ENCODE data around the gene ATP8B3. TPM values are rescaled to one million over a fixed set of nuclear protein-coding genes. Genes with fewer than 3 reads are reported as not detected.

ATP8B3 gene
- total and polyA plus RNA-seq, 9 of the 15 experiments (the other 6 are each of a cell fraction or from before 2014, with no cell fraction given), result 1.2 to 12.3 (median 3.8) TPM

DNA sequence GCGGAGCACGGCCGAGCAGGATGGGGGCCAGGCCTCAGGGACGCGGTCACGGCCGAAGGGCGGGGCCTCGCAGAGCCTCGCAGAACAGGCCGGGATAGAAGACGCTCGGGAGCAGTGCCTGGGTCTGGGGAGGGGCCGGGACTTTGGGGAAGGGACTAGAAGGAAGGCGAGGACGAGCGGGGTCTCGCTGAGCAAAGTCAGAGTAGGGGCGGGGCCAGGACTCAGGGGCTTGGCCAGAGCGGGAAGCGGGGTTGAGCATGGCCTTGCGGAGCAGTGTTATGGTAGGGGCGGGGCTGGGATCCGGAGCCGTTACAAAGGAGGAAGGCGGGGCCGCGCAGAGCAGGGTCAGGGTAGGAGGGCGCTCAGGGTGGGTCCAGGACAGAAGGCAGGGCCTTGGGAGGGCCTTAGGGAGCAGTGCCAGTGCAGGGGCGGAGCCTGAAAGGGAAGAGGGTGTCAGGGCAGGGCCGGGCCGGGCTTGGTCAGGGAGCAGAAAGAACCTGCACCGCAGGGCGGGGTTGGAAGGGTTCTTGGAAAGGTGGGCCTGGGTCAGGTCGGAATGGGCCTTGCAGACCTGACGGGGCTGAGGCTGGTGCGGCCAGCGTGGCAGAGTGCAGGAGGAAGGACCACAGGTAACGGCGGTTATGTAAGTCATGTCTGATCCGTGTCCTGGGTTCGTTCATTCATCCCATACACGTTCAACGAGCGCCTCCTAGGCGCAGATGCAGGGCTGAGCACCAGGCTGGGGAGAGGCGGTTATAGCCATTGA is 533 bp upstream of the ATP8B3 start (continued):
- TF ChIP-seq, protein P1, sequence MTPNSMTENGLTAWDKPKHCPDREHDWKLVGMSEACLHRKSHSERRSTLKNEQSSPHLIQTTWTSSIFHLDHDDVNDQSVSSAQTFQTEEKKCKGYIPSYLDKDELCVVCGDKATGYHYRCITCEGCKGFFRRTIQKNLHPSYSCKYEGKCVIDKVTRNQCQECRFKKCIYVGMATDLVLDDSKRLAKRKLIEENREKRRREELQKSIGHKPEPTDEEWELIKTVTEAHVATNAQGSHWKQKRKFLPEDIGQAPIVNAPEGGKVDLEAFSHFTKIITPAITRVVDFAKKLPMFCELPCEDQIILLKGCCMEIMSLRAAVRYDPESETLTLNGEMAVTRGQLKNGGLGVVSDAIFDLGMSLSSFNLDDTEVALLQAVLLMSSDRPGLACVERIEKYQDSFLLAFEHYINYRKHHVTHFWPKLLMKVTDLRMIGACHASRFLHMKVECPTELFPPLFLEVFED (CRISPR knock-in tag; conservative IDR thresholded peaks at IDR 0.05), result no peak
- no peak for TF ChIP-seq PCBP1 (IDR thresholded peaks at IDR 0.05; ENCODE audit: low read depth, low read length, poor library complexity, severe bottlenecking)
- TF ChIP-seq ZNF444 (CRISPR knock-in tag; IDR thresholded peaks at IDR 0.05), result no peak
- TF ChIP-seq, protein P2, sequence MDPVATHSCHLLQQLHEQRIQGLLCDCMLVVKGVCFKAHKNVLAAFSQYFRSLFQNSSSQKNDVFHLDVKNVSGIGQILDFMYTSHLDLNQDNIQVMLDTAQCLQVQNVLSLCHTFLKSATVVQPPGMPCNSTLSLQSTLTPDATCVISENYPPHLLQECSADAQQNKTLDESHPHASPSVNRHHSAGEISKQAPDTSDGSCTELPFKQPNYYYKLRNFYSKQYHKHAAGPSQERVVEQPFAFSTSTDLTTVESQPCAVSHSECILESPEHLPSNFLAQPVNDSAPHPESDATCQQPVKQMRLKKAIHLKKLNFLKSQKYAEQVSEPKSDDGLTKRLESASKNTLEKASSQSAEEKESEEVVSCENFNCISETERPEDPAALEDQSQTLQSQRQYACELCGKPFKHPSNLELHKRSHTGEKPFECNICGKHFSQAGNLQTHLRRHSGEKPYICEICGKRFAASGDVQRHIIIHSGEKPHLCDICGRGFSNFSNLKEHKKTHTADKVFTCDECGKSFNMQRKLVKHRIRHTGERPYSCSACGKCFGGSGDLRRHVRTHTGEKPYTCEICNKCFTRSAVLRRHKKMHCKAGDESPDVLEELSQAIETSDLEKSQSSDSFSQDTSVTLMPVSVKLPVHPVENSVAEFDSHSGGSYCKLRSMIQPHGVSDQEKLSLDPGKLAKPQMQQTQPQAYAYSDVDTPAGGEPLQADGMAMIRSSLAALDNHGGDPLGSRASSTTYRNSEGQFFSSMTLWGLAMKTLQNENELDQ (CRISPR knock-in tag; IDR thresholded peaks at IDR 0.05; ENCODE audit: borderline replicate concordance), result no peak
- no peak for TF ChIP-seq WHSC1 (IDR thresholded peaks at IDR 0.05; ENCODE audit: low read length)
- peak; percentile 36 for TF ChIP-seq BRD9 (IDR thresholded peaks at IDR 0.05; ENCODE audit: low read depth, partially characterized antibody)
- TF ChIP-seq ZNF224 (CRISPR knock-in tag; IDR thresholded peaks at IDR 0.05), result no peak
- peak; percentile 62; the same call in 1 of the 2 replicates for TF ChIP-seq MTA3 (IDR thresholded peaks at IDR 0.05; ENCODE audit: borderline replicate concordance)
- TF ChIP-seq NCOR1 (IDR thresholded peaks at IDR 0.05), result no peak
- TF ChIP-seq CBX1 (IDR thresholded peaks at IDR 0.05; ENCODE audit: low read depth), result no peak
- TF ChIP-seq, protein P3, sequence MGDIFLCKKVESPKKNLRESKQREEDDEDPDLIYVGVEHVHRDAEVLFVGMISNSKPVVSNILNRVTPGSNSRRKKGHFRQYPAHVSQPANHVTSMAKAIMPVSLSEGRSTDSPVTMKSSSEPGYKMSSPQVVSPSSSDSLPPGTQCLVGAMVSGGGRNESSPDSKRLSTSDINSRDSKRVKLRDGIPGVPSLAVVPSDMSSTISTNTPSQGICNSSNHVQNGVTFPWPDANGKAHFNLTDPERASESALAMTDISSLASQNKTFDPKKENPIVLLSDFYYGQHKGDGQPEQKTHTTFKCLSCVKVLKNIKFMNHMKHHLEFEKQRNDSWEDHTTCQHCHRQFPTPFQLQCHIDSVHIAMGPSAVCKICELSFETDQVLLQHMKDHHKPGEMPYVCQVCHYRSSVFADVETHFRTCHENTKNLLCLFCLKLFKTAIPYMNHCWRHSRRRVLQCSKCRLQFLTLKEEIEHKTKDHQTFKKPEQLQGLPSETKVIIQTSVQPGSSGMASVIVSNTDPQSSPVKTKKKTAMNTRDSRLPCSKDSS (IDR thresholded peaks at IDR 0.05; ENCODE audit: low read depth, partially characterized antibody), result no peak
- TF ChIP-seq, protein P4, sequence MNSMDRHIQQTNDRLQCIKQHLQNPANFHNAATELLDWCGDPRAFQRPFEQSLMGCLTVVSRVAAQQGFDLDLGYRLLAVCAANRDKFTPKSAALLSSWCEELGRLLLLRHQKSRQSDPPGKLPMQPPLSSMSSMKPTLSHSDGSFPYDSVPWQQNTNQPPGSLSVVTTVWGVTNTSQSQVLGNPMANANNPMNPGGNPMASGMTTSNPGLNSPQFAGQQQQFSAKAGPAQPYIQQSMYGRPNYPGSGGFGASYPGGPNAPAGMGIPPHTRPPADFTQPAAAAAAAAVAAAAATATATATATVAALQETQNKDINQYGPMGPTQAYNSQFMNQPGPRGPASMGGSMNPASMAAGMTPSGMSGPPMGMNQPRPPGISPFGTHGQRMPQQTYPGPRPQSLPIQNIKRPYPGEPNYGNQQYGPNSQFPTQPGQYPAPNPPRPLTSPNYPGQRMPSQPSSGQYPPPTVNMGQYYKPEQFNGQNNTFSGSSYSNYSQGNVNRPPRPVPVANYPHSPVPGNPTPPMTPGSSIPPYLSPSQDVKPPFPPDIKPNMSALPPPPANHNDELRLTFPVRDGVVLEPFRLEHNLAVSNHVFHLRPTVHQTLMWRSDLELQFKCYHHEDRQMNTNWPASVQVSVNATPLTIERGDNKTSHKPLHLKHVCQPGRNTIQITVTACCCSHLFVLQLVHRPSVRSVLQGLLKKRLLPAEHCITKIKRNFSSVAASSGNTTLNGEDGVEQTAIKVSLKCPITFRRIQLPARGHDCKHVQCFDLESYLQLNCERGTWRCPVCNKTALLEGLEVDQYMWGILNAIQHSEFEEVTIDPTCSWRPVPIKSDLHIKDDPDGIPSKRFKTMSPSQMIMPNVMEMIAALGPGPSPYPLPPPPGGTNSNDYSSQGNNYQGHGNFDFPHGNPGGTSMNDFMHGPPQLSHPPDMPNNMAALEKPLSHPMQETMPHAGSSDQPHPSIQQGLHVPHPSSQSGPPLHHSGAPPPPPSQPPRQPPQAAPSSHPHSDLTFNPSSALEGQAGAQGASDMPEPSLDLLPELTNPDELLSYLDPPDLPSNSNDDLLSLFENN (IDR thresholded peaks at IDR 0.05; ENCODE audit: low read depth in 2 of 2, low read length in 2 of 2), result no peak
- no peak for TF ChIP-seq EGR1 (conservative IDR thresholded peaks at IDR 0.05)
- TF ChIP-seq, protein P5, sequence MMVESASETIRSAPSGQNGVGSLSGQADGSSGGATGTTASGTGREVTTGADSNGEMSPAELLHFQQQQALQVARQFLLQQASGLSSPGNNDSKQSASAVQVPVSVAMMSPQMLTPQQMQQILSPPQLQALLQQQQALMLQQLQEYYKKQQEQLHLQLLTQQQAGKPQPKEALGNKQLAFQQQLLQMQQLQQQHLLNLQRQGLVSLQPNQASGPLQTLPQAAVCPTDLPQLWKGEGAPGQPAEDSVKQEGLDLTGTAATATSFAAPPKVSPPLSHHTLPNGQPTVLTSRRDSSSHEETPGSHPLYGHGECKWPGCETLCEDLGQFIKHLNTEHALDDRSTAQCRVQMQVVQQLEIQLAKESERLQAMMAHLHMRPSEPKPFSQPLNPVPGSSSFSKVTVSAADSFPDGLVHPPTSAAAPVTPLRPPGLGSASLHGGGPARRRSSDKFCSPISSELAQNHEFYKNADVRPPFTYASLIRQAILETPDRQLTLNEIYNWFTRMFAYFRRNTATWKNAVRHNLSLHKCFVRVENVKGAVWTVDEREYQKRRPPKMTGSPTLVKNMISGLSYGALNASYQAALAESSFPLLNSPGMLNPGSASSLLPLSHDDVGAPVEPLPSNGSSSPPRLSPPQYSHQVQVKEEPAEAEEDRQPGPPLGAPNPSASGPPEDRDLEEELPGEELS (CRISPR knock-in tag; IDR thresholded peaks at IDR 0.05; ENCODE audit: borderline replicate concordance), result no peak
- no peak for TF ChIP-seq GATA2 (CRISPR knock-in tag; IDR thresholded peaks at IDR 0.05)
- no peak for TF ChIP-seq FOS (IDR thresholded peaks at IDR 0.05; ENCODE audit: extremely low read depth, insufficient read length)
